Type B pancreatic cell (in vitro differentiated cells): ENCODE data around the gene UHRF2. TPM values are rescaled to one million over a fixed set of nuclear protein-coding genes. Genes with fewer than 3 reads are reported as not detected.

Source experiments
- DNase-seq: peaks from one replicate; pipeline ENCODE4 v3.0.0; 2021; ENCODE audit warnings: mixed read lengths; ENCODE audit not compliant: unreplicated experiment; ENCODE audit errors: extremely low spot score
- H3K27ac Mint-ChIP-seq: 2 replicates; pipeline ENCODE4 v1.8.0; 2021; ENCODE audit warnings: mild to moderate bottlenecking, mixed read lengths
- H3K27me3 Mint-ChIP-seq: 2 replicates; pipeline ENCODE4 v1.8.0; 2021; ENCODE audit warnings: mixed read lengths
- H3K36me3 Mint-ChIP-seq: 2 replicates; pipeline ENCODE4 v1.8.0; 2021; ENCODE audit warnings: mixed read lengths
- H3K4me1 Mint-ChIP-seq: one replicate; pipeline ENCODE4 v1.8.0; 2021; ENCODE audit warnings: mixed read lengths; ENCODE audit not compliant: unreplicated experiment
- H3K4me3 Mint-ChIP-seq: 2 replicates; pipeline ENCODE4 v1.8.0; 2021; ENCODE audit warnings: mild to moderate bottlenecking, mixed read lengths
- H3K9me3 Mint-ChIP-seq: 2 replicates; pipeline ENCODE4 v1.8.0; 2021; ENCODE audit warnings: mixed read lengths
- total RNA-seq: library from RNA; stranded (reverse); gene quantifications from 2 replicates; pipeline ENCODE4 v1.2.1, GENCODE V29; 2021; ENCODE audit warnings: low replicate concordance
- TF ChIP-seq, protein P1 (sequence below): fragments of 200-600 bp; sonication (generic); conservative IDR thresholded peaks from 2 replicates; pipeline ENCODE4 v1.5.0; 2021; ENCODE audit warnings: antibody characterized with exemption, mild to moderate bottlenecking

UHRF2 gene
- total RNA-seq, 1 donor from 2014 or later: 61.0 TPM

DNA sequence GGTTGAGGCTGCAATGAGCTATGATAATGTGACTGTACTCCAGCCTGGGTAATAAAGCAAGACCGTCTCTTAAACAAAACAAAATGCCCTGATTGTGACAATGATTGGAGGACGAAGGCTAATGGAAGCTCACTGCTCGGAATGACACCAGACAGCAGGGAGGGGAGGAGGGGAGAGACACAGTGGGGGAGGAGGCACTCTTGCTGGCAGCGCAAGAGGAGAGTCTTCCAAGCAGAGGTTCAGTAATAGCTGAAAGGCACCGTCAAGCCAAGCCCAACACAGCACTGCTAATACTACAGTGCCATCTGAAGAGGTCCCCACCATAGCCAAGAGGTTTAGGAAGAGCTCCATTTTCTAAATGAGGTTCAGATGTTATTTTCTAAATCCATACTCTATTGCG is 130.2 kb downstream of the UHRF2 start:
- Mint-ChIP-seq H3K9me3 (no peaks in the 10 kb centered on the region), H3K4me3 (no peak overlapping the region), H3K27me3 (no peaks in the 10 kb centered on the region), H3K36me3 (no peaks in the 10 kb centered on the region), H3K4me1 (no peaks in the 10 kb centered on the region), H3K27ac (no peak overlapping the region)
- TF ChIP-seq, protein P1, sequence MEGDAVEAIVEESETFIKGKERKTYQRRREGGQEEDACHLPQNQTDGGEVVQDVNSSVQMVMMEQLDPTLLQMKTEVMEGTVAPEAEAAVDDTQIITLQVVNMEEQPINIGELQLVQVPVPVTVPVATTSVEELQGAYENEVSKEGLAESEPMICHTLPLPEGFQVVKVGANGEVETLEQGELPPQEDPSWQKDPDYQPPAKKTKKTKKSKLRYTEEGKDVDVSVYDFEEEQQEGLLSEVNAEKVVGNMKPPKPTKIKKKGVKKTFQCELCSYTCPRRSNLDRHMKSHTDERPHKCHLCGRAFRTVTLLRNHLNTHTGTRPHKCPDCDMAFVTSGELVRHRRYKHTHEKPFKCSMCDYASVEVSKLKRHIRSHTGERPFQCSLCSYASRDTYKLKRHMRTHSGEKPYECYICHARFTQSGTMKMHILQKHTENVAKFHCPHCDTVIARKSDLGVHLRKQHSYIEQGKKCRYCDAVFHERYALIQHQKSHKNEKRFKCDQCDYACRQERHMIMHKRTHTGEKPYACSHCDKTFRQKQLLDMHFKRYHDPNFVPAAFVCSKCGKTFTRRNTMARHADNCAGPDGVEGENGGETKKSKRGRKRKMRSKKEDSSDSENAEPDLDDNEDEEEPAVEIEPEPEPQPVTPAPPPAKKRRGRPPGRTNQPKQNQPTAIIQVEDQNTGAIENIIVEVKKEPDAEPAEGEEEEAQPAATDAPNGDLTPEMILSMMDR: no peak
- DNase-seq: no peak

DNA sequence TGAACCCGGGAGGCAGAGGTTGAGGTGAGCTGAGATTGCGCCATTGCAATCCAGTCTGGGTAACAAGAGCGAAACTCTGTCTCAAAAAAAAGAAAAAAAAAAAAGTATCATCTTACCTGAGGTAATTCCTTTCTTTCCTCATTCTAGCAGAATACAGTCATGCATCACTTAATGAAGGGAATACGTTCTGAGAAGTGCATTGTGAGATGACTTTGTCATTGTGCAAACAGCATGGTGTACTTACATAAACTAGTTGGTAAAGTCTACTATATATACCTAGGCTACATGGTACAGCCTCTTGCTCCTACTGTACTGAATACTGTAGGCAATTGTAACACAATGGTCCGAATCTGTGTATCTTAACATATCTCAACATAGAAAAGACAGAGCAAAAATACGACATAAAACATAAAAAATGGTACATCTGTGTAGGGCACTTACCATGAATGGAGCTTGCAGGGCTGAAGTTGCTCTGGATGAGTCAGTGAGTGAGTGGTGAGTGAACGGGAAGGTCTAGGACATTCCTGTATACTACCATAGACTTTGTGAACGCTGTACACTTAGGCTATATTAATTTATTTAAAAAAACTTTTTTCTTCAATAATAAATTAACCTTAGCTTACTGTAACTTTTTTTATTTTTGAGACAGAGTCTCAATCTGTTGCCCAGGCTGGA is 132.2 kb downstream of the UHRF2 start:
- Mint-ChIP-seq H3K4me1 (no peaks in the 10 kb centered on the region), H3K9me3 (no peaks in the 10 kb centered on the region), H3K27me3 (no peaks in the 10 kb centered on the region), H3K4me3 (no peak overlapping the region), H3K27ac (peak overlapping the region; percentile 81), H3K36me3 (no peaks in the 10 kb centered on the region)
- no peak for DNase-seq
- TF ChIP-seq, protein P1: no peak

DNA sequence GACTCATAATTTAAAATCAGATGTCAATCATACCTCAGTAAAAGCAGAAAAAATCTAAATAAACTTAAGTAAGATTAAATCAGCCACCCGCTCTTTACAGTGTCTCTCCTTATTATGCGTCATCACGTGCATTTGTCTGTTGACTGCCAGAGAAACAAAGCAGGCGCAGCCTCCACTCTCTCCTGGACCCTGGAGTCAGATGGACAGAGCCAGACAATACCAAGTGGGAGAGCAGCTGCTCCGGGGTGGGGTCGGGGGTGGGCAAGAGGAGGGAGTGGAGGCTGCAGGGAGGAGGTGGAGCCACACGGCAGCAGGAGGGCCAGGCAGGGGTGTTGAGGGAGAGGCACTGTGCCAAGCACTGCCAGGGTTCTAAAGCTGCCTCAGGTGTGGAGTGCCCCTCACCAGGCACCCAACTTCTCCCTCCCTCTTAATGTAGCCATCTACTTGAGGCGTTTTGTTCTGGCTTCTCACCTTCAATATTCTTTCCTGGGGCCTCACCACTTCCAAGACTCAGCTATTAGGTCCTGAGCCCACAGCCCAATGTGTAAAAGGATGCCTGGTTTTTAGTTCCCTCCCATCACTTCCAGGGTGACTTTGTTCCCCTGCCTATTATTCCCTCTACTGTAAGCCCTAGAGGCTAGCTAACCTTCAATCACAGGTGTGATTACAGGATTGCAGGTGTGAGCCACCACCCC is 136.3 kb downstream of the UHRF2 start:
- H3K4me3 Mint-ChIP-seq: no peak overlapping the region
- H3K36me3 Mint-ChIP-seq: no peaks in the 10 kb centered on the region
- H3K9me3 Mint-ChIP-seq: no peaks in the 10 kb centered on the region
- H3K27ac Mint-ChIP-seq: no peak overlapping the region
- no peak for DNase-seq
- H3K4me1 Mint-ChIP-seq: peaks cover 10% of the 10 kb centered on the region
- no peaks in the 10 kb centered on the region for H3K27me3 Mint-ChIP-seq
- TF ChIP-seq, protein P1: no peak

DNA sequence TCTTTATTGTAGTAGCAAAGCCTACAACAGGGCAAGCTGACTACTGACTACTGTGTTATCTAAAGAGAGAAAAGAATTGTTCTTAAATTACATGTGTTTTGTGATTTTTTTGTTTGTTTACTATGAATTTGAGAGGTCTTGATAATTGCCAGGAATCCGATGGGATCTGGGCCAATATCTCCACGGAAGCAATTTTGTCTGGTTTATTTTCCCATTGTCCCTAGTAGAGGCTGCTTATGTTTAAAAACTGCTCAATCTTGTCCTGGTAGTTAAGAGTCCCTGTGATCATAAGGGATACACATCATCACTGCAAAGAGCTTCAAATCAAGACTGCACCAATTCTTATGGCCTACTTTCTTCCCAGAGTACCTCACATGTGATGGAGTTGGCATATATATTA is 138.1 kb downstream of the UHRF2 start:
- peaks cover 10% of the 10 kb centered on the region for H3K4me1 Mint-ChIP-seq
- H3K4me3 Mint-ChIP-seq: no peak overlapping the region
- TF ChIP-seq, protein P1: no peak
- H3K36me3 Mint-ChIP-seq: no peaks in the 10 kb centered on the region
- DNase-seq: no peak
- H3K9me3 Mint-ChIP-seq: no peaks in the 10 kb centered on the region
- H3K27ac Mint-ChIP-seq: peak overlapping the region; percentile 7
- no peaks in the 10 kb centered on the region for H3K27me3 Mint-ChIP-seq

DNA sequence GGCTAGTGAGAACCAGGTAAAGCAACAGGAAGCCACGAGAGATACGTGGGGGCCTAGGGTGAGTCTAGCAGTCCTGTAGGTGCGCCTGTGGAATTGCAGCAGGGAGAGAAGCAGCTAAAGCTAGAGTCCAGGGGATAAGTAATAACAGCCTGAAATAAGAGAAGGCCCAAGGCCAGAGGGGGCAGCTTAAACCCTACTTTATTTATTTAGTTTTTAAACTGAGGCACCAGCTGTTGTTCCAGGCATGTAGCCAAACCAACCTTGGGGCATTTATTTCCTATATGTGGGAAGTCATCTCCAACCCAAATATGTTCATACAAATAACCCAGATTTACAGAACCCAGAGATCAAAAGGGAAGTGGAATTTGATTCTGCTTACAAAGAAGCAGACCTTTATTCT is 139.0 kb downstream of the UHRF2 start:
- TF ChIP-seq, protein P1: no peak
- no peak for DNase-seq
- H3K4me3 Mint-ChIP-seq: no peak overlapping the region
- H3K9me3 Mint-ChIP-seq: no peaks in the 10 kb centered on the region
- H3K4me1 Mint-ChIP-seq: peaks cover 10% of the 10 kb centered on the region
- H3K36me3 Mint-ChIP-seq: no peaks in the 10 kb centered on the region
- no peak overlapping the region for H3K27ac Mint-ChIP-seq
- no peaks in the 10 kb centered on the region for H3K27me3 Mint-ChIP-seq
